GM18907 (cell line): Measurements from ENCODE around the gene IDH3A.
"Not testable (repeated sequence)": the region's sequence is repeated elsewhere in the genome, so short reads cannot be mapped to it uniquely, and the experiment has no call there.

ENCODE experiments used
- ATAC-seq: cut with Tn5 transposase; IDR thresholded peaks from one replicate; pipeline ENCODE4 v1.9.1; 2021; ENCODE audit warnings: mild to moderate bottlenecking, moderate library complexity; ENCODE audit not compliant: unreplicated experiment

The IDH3A gene

DNA sequence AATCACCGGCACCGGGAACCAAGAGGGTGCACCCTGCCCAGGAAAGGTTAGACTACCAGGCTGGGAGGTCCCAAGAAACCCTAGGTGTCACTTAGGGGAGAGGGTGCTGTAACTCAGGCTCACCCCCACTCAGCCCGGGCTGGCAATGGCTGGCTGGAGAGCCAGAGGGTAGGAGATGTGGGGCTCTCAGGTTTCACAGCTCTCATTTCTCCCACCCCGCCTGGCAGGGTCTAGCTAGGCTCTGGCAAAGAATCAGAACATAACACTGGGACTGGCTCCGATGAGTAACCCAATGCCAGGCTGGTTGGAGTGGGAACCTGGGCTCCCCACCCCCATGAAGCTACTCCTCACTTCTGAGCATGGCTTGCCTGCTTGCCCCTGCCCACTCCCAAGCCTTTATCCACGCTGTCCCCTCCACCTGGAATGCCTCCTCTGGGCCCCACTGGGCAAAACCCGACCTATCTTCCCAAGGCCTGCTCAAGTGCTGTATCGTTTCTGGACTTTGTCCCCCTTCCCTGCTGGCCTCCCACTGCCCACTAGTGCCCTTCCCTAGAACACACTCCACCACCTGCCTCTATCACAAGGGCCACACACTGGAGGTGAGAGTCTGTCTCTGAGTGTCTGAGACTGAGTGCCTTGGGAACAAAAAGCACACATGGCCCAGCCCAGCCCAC lies 19.9 kb upstream of the IDH3A start:
- no peak for ATAC-seq

DNA sequence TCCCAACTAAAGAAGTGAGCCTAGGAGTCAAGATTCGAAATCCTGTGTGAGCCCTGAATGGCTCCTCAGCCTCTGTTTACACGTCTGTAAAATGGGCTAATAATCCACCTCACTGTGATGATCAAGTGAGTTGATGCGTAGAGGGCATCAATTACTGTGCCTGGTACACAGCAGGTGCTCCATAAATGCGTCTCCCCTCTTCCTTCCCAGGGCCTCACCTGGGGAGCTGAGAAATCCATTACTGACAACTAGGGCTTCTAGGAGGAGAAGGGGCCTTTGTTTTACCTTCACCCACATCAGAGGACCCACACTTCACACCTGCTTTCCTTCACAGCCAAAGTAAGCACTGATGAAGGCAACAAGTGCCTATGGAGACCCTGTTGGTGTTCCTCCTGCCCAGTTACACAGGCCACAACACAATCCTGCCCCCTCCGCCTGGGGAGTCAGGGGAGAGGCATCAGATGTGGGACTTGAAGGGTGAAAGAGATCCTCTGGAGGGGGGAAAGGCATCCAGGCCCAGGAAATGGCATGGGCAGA lies 19.3 kb upstream of the IDH3A start:
- no peak for ATAC-seq

DNA sequence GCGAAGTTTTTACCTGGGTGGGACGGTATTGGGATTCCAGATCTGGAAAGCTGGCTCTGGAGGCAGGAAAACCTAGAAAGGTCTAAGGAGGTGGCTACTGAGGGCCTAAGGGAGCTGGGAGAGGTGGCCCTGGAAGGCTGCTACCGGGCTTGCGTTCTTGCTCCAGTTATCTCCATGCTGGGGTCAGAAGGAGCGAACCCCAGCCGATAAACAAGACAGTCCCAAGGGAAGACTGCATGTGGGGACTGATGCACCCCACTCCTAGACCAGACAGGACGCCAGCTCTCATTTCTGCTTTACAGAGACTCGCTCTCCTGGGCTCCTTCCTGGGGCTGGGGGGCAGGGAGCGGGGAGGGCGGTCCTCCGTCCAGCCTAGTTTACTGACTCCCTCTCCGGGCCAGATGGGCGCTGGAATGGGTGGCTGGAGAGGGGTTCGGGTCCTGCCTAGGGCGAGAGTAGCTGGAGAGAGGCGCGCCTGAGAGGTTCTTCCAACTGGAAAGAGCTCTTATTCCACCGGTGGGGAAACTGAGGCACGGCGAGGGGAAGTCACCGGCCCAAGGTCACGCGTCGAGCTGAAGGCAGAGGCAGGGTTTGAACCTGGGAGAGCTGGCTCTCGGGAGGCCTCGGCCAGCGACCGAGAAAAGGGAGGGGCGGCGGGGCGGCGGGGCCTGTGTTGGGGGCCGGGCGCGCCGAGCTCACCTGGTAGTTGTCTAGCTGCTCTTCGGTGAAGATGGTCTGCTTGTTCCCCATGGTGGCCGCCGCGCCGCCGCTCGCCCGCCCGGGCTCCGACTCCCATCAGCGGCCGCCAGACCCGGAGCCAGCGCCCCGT lies 18.5 kb upstream of the IDH3A start:
- peak; percentile 38 for ATAC-seq

DNA sequence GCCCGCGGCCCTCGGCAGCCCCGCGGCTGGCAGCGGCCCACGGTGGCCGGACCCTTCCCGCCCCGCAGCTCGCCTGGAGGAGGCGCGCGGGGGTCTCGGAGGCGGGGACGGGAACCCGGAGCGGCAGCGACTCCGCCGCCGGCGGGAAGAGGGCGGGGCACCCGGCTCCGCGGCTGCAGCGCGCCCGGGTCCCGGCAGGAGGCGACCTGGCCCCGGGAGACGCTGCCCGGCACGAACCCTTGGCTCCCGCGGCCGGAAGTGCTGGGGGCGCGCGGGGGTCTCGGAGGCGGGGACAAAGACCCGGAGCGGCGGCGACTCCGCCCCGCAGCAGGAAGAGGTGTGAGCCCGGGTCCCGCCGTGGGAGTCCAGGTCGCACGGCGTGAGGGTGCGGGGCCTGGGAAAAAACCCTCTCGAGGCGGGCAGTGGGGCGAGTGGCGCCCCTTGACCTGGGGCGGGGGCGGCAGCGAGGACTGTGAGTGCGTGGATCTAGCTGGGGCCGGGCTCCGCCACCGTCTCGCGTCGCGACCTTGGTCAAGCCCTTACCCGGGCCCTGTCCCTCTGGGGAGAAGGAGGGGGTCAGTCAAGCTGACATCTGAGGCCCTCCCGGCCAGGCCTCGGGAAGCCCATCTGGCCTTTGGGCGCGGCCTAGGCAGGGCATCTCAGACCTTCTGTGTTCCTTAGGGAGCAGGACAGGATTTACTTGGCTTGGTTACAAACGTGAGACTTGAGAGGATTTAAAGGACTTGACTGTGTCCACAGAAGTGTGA lies 17.7 kb upstream of the IDH3A start, which contains the start of gene CIB2:
TSS of gene CIB2 (minus strand) at position 151 of the 767 bp plus-strand sequence. CDS start 230 bp downstream, outside the sequence.
- ATAC-seq, result peak; percentile 78

DNA sequence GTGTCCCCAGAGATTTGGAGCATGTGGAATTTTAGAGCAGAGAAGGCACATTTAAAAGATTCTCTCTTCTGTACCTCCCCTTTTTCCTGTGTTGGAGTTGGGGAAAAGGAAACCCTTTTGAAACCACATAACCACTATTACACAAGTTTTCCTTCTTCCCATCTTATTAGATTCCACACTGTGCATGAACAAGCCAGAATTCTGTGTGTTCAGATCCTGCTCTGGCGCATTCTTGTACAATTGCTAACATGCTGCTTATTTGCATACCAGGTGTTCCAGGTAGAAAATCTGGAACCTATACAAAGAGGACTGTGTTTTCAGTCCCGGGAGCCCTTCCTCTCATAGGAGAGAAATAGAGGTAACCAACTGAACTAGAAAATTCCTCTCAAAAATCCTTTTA lies 15.4 kb upstream of the IDH3A start:
- ATAC-seq, result no peak

DNA sequence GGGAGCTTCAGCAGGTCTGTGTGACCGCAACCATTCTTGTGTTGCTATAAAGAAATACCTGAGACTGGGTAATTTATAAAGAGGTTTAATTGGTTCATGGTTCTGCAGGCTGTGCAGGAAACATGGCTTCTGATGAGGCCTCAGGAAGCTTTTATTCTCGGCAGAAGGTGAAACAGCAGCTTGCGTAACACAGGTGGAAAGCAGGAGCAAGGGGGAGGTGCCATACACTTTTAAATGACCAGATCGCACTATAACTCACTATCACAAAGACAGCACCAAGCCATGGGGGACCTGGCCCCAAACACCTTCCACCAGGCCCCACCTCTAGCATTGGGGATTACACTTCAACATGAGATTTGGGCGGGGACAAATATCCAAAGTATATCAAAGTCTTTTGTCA lies 9.6 kb upstream of the IDH3A start:
- ATAC-seq, result no peak

DNA sequence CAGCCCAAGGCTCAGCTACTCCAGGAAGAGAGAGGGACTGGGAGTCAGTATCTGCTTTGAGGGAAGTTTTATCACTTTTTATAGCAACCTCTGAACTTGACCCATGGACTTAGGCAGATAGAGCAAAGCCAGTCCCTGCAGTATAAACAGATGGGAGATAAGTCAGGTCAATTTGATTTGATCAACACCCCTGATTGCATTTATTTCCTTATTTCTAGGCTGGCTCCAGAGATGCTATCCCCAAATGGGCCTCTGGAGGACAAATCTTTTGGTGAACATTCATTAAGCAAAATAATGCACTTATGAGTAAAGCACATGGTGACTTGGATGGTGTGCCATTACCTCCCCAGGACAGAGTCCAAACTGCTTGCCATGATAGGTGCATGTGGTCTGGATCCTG lies 8.9 kb upstream of the IDH3A start:
- no peak for ATAC-seq

DNA sequence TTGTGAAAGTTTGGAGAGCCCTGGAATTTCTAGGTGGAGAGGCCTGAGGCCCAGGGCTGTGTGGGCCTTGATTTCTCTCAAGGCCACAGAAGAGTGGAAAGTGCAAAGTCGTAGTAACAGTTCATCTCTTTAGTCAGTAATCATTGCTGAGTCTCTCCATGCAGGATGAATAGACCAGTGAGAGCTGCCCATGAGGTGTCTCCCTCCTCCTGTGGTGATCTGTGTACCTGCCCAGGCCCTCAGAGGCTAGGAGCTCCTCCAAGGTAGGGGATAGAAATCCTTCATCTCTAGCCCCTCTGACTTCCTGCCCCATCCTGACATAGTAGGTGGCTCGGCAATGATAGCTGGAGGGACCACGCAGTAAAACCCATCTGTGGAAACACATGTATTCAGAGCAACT lies 6.8 kb upstream of the IDH3A start:
- no peak for ATAC-seq

DNA sequence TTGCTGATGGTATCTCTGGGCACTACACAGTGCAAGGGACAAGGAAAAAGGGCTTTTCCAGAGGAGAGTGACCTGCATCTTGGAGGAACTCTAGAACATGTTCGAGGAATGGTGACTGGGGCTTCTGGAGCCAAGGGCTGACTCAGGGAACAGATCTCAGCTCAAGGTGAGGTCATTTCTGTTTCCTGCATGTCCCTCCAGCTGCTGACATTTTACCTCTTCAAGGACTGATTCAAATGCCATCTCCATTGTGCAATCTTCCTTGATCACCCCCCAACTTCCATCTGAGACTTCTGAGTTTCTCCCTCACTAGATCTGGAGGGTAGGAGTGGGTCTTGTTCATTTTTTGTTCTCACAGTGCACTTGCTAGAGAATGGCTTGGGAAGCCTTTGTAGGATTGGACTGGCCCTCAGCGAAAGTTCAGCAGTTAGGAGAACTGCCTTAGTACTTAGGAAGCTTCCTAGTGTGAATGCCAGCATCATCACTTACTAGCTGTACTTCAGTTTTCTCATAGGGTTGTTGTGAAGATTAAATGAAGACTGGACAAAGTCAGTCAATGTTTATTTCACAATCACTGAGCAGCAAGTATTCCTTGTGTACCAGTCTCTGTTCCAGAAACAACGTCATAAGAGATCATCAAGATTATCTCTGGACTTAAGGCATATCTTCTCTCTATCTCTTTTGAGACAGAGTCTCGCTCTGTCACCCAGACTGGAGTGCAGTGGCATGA lies 2.6 kb upstream of the IDH3A start:
- no peak for ATAC-seq

DNA sequence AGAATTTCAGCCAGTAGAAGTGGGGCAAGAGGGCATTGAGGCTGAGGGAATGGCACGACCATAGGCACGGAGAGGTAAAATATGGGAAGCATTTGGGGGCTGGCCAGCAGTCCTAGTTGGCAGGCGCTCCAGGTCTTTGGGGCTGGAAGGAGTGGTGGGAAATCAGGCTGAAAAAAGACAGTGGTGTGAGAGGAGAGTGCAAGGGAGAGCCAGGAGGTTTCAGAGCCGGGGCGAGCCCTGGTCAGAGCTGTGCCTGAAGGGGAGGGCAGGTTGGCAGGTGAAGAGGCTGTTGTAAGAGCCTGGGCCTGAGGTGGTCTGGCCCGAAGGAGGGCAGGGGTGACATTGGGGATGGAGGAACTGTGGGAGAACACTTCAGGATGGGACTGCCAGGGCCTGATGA lies 1.6 kb upstream of the IDH3A start:
- no peak for ATAC-seq

DNA sequence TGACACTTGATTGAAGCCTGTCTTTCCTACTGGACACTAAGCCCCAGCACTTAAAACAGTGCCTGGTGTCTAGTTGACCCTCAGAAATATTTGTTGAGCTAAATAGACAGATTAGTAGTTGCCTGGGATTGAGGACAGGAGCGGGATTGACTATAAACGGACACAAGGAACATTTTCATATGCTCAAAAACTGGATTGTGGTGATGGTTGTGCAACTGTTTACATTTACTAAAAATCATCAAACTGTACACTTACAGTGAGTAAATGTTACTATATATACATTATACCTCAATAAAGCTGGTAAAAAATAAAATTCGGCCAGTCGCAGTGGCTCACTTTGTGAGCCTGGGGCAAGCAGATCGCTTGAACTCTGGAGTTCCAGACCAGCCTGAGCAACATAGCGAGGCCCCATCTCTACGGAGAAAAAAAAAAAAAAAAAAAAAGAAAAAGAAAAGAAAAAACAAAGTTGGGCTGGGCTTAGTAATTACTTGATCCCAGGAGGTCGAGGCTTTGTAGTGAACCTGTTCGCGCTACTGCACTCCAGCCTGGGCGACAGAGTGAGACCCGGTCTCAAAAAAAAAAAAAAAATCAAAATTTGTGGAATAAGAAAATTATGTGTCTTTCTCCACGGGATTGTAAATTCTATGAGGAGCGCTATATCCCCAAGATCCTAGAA lies 632 bp upstream of the IDH3A start:
- ATAC-seq, result peak; percentile 7

DNA sequence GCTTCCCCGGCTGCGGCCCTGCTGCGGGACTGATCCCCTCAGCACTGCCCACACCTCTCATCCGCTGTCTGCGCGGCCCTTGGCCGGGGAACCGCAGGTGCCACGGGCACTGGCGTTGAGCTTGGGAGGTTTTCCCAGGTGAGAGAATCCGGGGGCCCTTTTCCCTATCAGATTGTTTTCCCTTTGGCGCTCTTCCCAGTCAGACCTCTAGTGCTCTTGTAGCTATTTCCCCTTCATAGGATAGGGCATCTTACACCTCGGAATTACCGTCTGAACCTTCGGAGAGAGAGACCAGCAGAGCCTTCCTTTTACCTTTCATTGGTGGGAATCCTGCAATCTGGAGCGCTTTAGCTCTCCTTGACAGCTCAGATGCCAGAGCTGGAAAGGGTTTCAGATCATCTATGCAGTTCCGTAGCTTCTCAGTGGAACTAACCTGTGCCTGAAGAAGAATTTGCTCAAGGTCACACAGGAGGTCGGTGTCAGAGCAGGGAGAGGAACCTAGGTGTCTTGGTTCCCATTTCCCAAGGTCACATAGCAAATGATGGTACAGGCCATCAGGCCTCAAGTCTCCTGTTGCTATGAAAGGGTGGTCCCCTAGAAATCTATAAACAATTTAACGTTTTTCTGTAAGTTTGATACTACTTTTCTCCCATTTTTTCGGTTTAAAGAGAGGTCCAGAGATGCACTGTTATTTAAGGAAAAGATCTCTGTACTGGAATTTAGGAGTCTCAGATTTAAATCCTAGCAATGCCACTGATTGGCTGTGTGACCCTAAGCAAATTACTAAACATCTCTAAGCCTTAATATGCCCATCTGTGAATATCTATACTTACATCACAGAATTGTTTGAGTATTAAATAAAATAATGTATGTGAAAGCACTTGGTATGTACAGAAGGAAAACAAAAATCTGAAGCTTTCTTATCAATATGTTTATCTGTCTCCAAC lies 916 bp downstream of the IDH3A start:
- ATAC-seq, result peak; percentile 9

DNA sequence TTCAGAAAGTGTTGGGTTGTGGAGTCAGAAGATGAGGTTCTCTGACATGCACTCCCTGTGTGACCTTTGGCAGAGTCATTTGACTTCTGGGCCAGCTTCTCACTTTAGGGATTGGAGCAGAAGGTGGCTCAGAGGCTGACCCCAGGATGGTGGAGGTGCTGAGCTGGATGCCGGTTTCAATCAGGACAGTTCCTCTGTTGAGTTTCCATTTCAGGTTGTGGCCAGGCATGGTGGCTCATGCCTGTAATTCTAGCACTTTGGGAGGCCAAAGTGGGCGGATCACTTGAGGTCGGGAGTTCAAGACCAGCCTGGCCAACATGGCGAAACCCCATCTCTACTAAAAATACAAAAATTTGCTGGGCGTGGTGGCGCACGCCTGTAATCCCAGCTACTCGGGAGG lies 1.9 kb downstream of the IDH3A start:
- ATAC-seq, result not testable (repeated sequence)

DNA sequence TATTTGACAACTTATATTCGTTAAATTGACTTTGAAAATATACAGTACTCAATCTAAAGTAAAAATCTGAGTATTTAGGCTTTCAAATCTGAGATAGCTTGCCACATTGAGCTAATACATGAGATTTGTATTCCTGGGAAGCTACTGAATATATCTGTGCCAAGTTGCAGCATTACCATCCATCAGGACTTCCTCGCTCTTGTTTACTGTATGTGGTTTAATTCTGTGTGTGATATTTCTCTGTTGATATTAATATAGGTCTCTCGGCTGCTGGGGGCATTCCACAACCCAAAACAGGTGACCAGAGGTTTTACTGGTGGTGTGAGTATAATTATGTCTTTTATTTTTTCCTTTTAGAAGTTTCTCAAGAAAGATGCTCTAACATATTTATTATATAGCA lies 5.8 kb downstream of the IDH3A start:
- no peak for ATAC-seq

DNA sequence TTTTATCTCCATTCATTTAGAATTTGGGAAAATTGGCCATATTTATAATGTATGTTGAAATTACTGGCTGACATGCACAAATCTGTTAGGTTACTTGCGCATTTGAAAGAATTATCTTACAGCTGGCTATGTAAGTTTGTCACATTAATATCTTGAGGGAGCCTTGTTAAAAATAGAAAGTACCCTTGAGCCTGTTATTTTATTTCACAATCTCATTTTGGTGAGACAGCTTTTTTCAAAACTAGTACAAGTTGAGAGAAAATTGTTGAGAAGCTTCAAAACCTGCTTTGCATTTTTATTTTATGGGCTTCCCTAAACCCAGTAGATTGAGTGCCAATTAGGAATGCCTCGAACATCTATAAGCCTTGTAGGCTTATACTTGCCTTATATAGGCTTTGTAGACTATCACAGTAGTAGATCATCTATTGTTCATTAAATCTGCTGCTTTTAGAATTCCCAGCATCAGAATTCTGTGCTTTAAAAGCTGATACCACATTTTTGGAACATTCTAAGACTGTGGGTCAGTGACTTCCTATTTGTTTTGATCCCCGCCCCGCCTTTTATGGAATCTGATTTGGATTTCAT lies 6.3 kb downstream of the IDH3A start:
- no peak for ATAC-seq

DNA sequence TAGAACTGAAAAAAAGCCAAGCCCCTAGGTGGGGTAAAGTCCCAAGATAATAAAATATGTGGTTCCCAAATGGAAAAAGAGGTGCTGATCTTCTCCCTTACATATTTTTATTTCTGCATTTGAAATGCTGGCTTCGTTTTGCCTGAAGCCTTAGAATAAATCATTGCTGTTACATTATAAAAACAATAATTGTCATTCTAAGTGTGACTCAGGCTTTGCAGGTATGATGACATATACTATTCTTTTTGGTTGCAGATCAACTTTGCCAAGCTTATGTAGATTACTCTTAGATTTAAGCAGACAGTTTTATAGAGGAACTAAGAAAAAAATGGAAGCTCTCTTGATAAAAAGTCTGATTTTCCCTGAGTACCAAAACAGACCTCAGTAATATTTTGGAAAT lies 7.5 kb downstream of the IDH3A start:
- ATAC-seq, result no peak

DNA sequence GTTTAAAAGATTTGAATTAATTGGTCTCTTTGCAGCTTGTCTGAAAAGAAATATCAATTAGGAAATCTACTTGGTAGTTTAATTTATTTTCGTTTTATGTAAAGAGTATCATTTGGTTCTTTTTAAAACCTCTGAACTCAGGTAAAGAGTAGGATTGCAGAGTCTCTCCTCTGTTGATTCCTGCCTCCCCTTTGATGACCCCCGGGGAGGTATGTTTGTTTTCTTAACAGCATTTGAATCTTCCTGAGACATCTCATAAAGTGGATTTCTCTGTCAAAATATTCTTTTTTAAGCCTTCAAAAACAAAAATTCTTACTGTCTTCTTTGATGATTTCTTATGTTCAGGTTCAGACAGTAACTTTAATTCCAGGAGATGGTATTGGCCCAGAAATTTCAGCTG lies 8.0 kb downstream of the IDH3A start:
- no peak for ATAC-seq

DNA sequence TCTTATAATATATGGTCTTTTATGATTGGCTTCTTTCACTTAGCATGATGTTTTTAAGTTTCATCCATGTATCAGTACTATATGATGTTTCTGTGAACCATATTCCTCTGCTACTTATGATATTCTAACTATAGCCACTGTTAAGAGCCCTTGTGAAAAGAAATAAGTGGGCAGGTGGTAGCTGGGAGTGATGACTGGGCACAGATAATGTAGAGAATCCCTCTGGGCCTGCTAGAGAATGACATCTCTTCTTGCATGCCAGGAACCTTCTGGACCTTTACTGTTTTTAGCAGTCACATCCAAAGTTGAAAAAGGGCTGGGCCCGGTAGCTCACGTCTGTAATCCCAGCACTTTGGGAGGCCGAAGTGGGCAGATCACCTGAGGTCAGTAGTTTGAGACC lies 10.2 kb downstream of the IDH3A start:
- no peak for ATAC-seq

DNA sequence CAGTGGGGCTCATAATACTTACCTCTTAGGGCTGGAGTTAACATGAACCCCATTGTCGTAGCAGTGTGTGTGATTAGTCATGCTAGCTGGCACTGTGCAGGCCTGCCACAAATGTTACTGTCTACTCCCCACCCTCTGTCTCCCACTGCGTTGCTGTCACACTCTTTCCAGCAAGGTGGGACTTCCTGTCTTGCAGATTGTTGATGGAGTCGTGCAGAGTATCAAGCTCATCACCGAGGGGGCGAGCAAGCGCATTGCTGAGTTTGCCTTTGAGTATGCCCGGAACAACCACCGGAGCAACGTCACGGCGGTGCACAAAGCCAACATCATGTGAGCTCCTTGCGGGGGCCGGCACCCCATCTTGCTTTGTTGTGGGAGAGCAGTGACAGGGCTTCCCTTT lies 12.9 kb downstream of the IDH3A start:
- no peak for ATAC-seq
